GM19463 (cell line): Measurements from ENCODE around the gene HEPACAM.

Experiments used
- ATAC-seq: cut with Tn5 transposase; IDR thresholded peaks from one replicate; pipeline ENCODE4 v1.9.1; 2021; ENCODE audit warnings: mild to moderate bottlenecking, moderate library complexity; ENCODE audit not compliant: unreplicated experiment

Gene HEPACAM

DNA sequence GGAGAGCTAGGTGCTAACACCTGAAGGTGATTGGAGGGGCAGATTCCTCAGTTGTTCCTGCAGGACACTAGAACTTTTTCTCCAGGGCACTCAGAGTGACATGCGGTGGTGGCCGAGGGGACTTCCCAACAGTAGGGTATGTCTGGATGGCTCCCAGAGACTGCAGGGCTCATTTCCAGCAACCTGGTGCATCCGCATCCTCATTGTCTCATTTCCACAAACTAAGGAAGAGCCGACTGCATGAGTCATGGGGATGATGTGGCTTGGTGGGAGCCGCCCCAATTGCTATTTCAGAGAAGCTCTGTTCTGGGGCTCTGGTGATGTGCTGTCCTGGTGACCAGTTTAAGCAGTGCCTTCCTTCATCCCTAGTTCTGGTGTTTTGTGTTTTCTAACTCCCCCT is 35.4 kb downstream of the HEPACAM start:
- no peak for ATAC-seq

- no peak for ATAC-seq
Measured at GRCh38 chr11:124899383-124900145, 36.3 kb downstream of the HEPACAM start.

DNA sequence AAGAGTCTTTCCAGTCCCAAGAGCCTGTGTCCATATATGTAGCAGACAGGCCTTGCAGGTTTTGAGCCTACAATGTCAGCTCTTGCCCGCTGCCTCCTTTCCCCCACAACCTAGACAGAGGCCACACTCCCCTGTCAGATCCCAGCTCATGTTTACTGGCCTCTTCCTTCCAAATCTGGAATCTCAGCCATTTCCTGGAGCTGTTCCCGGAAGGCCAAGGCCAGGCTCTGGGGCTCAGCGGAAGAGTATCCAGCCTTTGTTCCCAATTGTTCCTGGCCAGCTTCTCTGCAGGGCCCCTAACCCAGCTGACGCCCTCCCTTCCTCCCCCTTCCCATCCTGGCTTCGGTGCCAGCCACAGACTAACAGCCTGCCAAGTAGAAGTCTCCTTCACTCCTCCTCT is 37.1 kb downstream of the HEPACAM start:
- ATAC-seq = no peak

DNA sequence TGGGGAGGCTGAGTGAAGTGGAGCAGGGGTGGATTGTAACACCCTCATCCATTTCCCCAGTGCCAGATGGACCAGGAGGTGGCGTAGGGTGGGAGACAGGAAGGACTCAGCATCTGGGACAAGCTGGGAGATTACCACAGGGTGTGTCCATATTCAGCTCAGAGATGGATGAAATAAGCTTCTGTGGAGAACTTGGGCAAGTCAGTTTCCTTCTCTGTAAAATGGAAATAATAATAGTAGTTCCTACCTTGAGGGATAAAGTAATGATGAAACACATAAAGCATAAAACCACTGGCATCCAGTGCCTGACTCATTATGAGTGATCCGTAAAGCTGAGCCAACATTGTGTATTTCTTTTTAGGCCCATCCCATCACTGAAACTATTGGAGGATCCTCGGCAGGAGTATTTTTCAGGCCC is 37.6 kb downstream of the HEPACAM start:
- no peak for ATAC-seq

DNA sequence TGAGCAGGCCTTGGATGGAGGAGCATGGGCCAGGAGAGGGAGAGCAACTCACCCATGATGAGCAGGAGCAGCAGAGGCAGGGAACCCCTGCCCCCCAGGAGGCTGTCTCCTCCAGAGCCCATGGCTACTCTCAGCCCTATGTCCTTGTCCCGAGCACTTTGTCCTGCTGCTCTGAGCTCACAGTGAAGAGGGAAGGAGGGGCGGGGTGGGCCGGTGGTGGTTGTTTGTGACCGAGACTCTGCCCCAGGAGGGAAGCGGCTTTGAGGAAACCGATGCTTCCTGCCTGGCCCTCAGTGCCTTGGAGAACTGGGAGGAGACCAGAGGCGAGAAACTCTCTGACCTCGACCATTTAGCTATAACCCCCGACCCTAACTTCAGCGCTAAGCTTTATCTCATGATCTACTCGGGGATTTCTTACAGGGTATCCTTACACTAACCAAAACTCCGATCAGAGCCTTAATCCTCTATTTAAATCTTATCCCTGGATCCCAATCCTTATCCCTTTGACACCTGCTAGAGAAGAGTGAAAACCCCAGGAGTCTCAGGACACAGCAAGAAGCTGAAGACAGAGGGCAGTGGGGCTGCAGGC is 38.1 kb downstream of the HEPACAM start, which contains the start of gene ROBO4:
Gene ROBO4, minus strand, starts transcription at position 192 of the 589 bp plus-strand sequence. Its CDS starts 70 bp downstream, at position 122.
- no peak for ATAC-seq

- ATAC-seq = no peak
Measured at GRCh38 chr11:124896821-124897391, 38.9 kb downstream of the HEPACAM start.

- no peak for ATAC-seq
Measured at GRCh38 chr11:124896071-124896750, 39.6 kb downstream of the HEPACAM start.

GRCh38 chr11:124895471-124895971 is 40.3 kb downstream of the HEPACAM start:
- no peak for ATAC-seq

DNA sequence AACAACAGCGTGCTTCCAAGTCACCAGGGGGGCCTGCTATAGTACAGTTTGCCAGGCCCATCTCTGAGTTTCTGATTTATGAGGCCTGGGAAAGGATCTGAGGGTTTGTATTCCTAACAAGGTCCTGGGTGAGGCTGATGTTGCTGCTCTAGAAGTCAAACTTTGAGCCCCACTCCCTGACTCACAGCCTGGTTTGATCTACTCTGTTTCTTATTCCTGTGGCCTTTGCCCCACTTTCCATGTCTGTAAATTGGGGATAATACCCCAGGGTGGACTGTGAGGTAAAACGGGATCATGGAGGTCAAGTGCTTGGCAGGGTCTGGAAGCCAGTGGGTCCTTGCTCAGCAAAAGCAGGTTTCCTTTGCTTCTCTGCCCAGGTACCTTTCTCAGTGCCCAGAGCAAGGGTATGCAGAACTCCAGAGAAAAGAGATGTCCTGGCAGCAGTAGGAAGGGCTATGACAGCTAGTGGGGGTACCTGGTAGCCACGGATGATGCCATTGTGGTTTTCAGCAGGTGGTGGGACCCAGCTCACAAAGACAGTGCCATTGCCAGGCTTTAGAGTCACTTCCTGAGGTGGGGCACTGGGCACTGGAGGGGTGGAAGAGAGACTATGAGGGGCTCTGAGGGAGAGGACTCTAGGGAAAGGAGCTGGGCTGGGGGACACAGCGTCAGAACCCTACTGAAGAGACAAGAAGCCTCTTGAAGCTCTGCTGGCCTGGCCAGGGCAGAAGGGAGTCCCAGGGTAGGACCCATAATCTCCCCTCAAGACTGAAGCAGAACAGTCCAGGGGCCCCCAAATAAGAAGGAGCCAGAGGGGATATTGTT is 41.0 kb downstream of the HEPACAM start:
- no peak for ATAC-seq

DNA sequence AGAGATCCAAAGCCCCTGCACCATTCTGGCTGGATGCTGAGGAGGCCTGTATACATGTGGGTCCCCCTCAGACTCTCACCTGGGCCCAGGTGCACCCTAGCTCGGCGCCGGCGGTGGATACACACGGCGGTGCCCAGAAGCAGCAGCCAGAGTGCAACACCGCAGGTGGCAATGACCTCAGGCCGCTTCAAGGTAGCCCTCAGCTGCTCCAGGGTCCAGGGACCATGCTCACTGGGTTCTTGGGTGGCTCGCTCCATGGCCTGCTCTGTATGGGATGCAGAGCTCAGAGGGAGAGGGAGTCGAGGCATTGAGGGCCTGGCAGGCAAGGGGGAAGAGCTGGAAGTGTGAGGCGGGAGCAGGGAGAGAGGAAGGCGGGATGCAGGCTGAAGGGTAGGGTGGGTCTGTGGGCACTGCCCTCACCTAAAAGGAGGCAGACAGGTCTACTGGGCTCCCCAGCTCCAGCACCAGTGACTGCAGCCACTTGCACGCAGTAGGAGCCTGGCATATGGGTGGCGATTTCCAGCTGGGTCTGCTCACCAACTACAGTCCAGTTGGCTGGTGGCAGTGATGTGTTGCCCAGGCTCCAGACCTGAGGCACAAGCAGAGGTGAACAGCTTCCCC is 42.0 kb downstream of the HEPACAM start:
- no peak for ATAC-seq

DNA sequence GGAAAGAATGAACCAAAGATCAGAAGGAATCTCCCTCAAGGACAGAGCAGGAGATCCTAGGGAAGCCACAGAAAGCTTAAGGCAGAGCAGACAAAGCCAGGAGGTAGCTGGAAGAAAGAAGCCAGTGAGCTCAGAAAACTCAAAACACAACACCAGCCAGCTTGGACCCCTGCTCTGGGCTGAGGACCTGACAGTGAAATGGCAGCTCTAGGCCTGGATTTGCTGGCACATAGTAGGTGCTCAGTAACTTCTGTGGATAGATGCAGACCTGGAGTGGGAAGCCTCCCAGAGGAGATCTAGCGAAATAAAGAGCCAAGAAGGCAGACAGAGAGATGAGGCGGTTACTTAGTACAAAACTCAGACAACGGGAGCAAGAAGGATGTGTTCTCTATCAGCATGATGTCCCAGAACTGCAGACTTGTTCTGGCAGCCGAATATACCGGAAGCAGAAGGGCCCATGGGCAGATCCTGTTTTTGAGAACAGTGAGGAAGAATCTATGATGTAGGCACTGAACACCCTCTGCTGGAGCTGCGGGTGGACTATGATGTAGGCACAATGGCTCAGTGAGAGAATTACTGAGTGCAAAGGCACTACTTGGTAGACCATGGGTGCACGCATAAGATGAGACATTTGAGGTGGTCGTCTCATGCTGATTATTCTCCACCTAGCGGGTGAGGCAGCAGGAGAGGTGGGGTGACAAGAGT is 42.9 kb downstream of the HEPACAM start:
- ATAC-seq = no peak

DNA sequence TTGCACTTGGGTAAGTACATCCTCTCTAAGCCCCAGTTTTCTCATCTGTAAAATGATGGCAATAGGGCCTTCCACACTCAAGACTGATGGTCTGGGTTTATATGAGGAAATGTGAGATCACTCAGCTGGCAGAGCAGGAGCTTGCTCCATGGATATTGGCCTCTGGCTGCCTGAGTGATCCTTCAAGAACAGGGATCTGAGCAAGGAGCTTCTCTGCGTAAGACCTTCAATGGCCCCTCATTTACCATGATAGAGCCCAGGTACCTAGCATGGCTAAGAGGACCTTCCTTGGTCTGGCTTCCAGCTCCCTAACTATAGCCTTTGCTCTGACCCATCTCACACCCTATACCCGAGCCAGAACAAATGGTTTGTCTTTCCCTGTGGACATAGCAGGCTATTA is 43.7 kb downstream of the HEPACAM start:
- no peak for ATAC-seq

GRCh38 chr11:124891373-124891861 is 44.4 kb downstream of the HEPACAM start:
- no peak for ATAC-seq

DNA sequence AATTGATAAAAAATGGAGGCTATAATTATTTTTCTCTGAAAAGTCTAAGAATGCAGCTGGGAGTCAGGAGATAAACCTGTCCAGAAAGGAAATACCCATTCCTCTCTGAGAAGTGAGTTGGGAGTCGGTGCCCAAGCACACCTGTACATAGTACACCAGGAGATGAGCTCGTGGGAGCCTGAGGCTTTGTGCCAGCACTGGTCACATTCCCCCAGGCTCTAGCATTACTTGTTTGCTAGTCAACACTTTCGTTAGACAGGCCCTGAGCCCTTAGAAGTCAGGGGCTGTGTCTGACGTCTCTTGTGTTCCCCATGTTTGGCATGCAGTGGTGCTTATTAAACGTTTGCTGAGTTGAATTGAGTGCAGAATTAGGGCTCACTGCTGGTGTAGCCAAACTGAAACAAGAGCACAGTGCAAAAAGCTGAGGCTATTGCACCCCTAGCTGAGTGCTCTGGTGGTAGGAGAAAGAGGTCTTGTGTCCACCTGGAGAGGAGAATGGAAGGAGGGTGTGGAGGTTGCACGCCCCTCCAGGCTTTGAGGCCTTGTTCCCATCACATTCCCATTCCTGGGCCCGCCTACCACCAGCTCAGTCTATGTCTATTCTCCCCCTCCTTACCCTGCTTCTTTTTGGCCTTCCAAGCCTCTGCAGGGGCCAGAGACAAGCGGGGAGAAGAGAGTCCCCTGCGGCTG is 45.0 kb downstream of the HEPACAM start:
- no peak for ATAC-seq

GRCh38 chr11:124890151-124890550 is 45.7 kb downstream of the HEPACAM start:
- ATAC-seq = no peak

- no peak for ATAC-seq
Measured at GRCh38 chr11:124889191-124890091, 46.4 kb downstream of the HEPACAM start.

DNA sequence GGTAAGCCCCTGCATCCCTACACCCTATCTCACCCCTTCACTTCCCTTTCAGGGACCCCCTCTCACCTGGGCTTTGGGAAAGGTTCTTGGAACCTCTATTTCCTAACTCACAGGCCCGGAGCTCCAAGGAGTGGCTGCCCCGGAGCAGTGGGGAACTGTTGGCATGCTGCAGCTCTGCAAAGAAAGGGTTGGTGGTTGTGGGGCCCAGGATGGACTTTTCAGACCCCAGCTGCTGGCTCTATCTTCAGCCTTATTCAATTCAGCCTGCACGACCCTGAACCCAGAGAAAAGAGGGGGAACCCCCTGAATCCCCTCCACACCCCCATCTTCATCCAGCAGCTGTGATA is 48.2 kb downstream of the HEPACAM start:
- no peak for ATAC-seq
